K562 (cell line): ENCODE data around the gene TSTD1. TPM values are rescaled to one million over a fixed set of nuclear protein-coding genes. Genes with fewer than 3 reads are reported as not detected.
A peak's percentile ranks its signal among the peaks of the same experiment; 100 is the strongest.

Experiments used
- ATAC-seq: fragments of 200-7000 bp; cut with Tn5 transposase; 3 replicates; pipeline ENCODE4 v1.9.1; 2020; ENCODE audit warnings: moderate library complexity
- BruUV-seq: library from RNA; stranded (reverse); fragments of 400-500 nt; replicated peaks from 2 replicates; lab custom pipeline; 2021; lab: Mats Ljungman, UMichigan
- CTCF ChIA-PET: fragments of 300-600 bp; formaldehyde crosslinking; extraction: SDS; loops from one replicate; lab custom pipeline; 2021; ENCODE audit warnings: low intra/inter-chr PET ratio; lab: Yijun Ruan, JAX
- POLR2A ChIA-PET: fragments of 300-600, 350-650 bp; sonication (Branson Sonifier 250); formaldehyde crosslinking; extraction: SDS; loops from one replicate; lab custom pipeline; 2021; ENCODE audit warnings: antibody characterized with exemption, inconsistent platforms; lab: Yijun Ruan, JAX
- DNase-seq, 4 experiments: peaks; one replicate each; pipeline versions ENCODE4 v3.0.0 to v3.0.0-alpha.2; 2011 to 2018; ENCODE audit warnings: low spot score in 3 of 4, mixed read lengths in 3 of 4; ENCODE audit errors: extremely low read depth in 1 of 4
- FAIRE-seq: peaks from 2 replicates; lab custom pipeline; 2011; peaks lifted over from hg19 to GRCh38; lab: Jason Lieb, UNC
- H2AFZ ChIP-seq: 2 replicates; pipeline ENCODE4 v1.6.0; 2011; ENCODE audit warnings: low read depth, low read length, control low read depth, inconsistent platforms
- H3K27ac ChIP-seq: fragments of 200-600 bp; 3 replicates; pipeline ENCODE4 v1.8.0; 2011; ENCODE audit warnings: low read depth, mild to moderate bottlenecking, control low read depth, inconsistent platforms, low read length, moderate library complexity, mixed read lengths; ENCODE audit errors: extremely low read depth
- H3K27me3 ChIP-seq, 2 experiments: fragments of 300-600 bp in 1 of 2; 2 replicates in 1 of 2; 3 replicates in 1 of 2; pipeline versions ENCODE4 v1.6.0 to v1.8.0; 2011; ENCODE audit warnings: inconsistent platforms in 2 of 2, low read length in 2 of 2, mild to moderate bottlenecking in 1 of 2, mixed read lengths in 1 of 2, moderate library complexity in 1 of 2; ENCODE audit not compliant: control insufficient read depth in 2 of 2, insufficient read depth in 2 of 2
- H3K36me3 ChIP-seq: fragments of 300-600 bp; 3 replicates; pipeline ENCODE4 v1.8.0; 2011; ENCODE audit warnings: mild to moderate bottlenecking, low read length, inconsistent platforms; ENCODE audit not compliant: control insufficient read depth, insufficient read depth
- H3K4me1 ChIP-seq, 2 experiments: fragments of 200-600 bp in 1 of 2; replicated peaks in 1 of 2; 2 replicates in 1 of 2; 3 replicates in 1 of 2; pipeline versions ENCODE4 v1.5.1 to v1.8.0; 2011; ENCODE audit warnings: inconsistent platforms in 2 of 2, low read length in 2 of 2, mild to moderate bottlenecking in 1 of 2, mixed read lengths in 1 of 2, moderate library complexity in 1 of 2; ENCODE audit not compliant: control insufficient read depth in 2 of 2, insufficient read depth in 2 of 2
- H3K4me2 ChIP-seq: 2 replicates; pipeline ENCODE4 v1.6.1; 2011; ENCODE audit warnings: low read length, control low read depth, inconsistent platforms, mixed read lengths; ENCODE audit not compliant: insufficient read depth
- H3K4me3 ChIP-seq: fragments of 200-600 bp; sonication (generic), shearing (Covaris generic); 2 replicates; pipeline ENCODE4 v1.5.1; 2016; ENCODE audit warnings: control low read depth, inconsistent platforms
- H3K79me2 ChIP-seq: fragments of 200-600 bp; 3 replicates; pipeline ENCODE4 v1.8.0; 2011; ENCODE audit warnings: low read length, inconsistent platforms; ENCODE audit not compliant: control insufficient read depth, insufficient read depth
- H3K9ac ChIP-seq, 2 experiments: 2 replicates each; pipeline versions ENCODE4 v1.6.0 to v1.6.1; 2011; ENCODE audit warnings: low read depth in 2 of 2, low read length in 2 of 2, control low read depth in 1 of 2, inconsistent platforms in 1 of 2, mild to moderate bottlenecking in 1 of 2, mixed read lengths in 1 of 2; ENCODE audit not compliant: insufficient read depth in 1 of 2
- H3K9me1 ChIP-seq: one replicate; pipeline ENCODE4 v1.6.0; 2011; ENCODE audit warnings: inconsistent platforms, mild to moderate bottlenecking, low read length, moderate library complexity; ENCODE audit not compliant: control insufficient read depth, insufficient read depth
- H3K9me3 ChIP-seq: replicated peaks from 2 replicates; pipeline ENCODE4 v1.5.1; 2011; ENCODE audit warnings: low read depth, low read length, inconsistent platforms; ENCODE audit not compliant: control insufficient read depth, insufficient read depth
- H4K20me1 ChIP-seq: replicated peaks from 2 replicates; pipeline ENCODE4 v1.6.1; 2011; ENCODE audit warnings: low read length, inconsistent platforms, mixed read lengths; ENCODE audit not compliant: control insufficient read depth, insufficient read depth
- ARID1B ChIP-seq: fragments of 450-650 bp; IDR thresholded peaks from 2 replicates; pipeline ENCODE4 v1.6.1; 2016; ENCODE audit warnings: antibody characterized with exemption, mild to moderate bottlenecking, inconsistent platforms
- ATF7 ChIP-seq: fragments of 450-650 bp; IDR thresholded peaks from 2 replicates; pipeline ENCODE4 v1.7.1; 2014; ENCODE audit warnings: mild to moderate bottlenecking, moderate library complexity
- CBFA2T3 ChIP-seq: fragments of 450-650 bp; IDR thresholded peaks from 2 replicates; pipeline ENCODE4 v1.6.1; 2017
- EGR1 ChIP-seq: fragments of 450-650 bp; conservative IDR thresholded peaks from 2 replicates; pipeline ENCODE4 v1.6.1; 2017; ENCODE audit warnings: mild to moderate bottlenecking
- ELF1 ChIP-seq: fragments of 200-800 bp; sonication (Bioruptor generic); IDR thresholded peaks from 2 replicates; pipeline ENCODE4 v1.6.1; 2016; ENCODE audit warnings: missing genetic modification characterization, missing compliant biosample characterization
- EWSR1 ChIP-seq: fragments of 450-650 bp; IDR thresholded peaks from 2 replicates; pipeline ENCODE4 v1.6.1; 2018; ENCODE audit warnings: borderline replicate concordance, mild to moderate bottlenecking, low read depth, moderate library complexity; ENCODE audit not compliant: partially characterized antibody
- FOXK1 ChIP-seq: sonication (generic); formaldehyde crosslinking; IDR thresholded peaks from 2 replicates; pipeline ENCODE4 v1.8.0; 2022; ENCODE audit warnings: missing genetic modification reagents, mild to moderate bottlenecking, borderline replicate concordance
- GATAD2A ChIP-seq: fragments of 450-650 bp; IDR thresholded peaks from 2 replicates; pipeline ENCODE4 v1.6.1; 2017
- ILK ChIP-seq: fragments of 450-650 bp; IDR thresholded peaks from 2 replicates; pipeline ENCODE4 v1.6.1; 2016; ENCODE audit warnings: missing genetic modification characterization, low read depth, mild to moderate bottlenecking, missing compliant biosample characterization, moderate library complexity, borderline replicate concordance
- JUND ChIP-seq, 2 experiments: IDR thresholded peaks; 2 replicates in 1 of 2; 3 replicates in 1 of 2; pipeline ENCODE4 v1.6.1; 2011; ENCODE audit warnings: borderline replicate concordance in 2 of 2, low read depth in 2 of 2, low read length in 2 of 2, improper control_type of control experiment in 1 of 2, missing biosample characterization in 1 of 2, missing genetic modification characterization in 1 of 2, missing genetic modification reagents in 1 of 2
- NCOA4 ChIP-seq: fragments of 450-650 bp; IDR thresholded peaks from 2 replicates; pipeline ENCODE4 v1.6.1; 2018; ENCODE audit warnings: mild to moderate bottlenecking; ENCODE audit not compliant: partially characterized antibody
- NELFE ChIP-seq: IDR thresholded peaks from 2 replicates; pipeline ENCODE4 v1.6.1; 2011; ENCODE audit warnings: mild to moderate bottlenecking; ENCODE audit not compliant: insufficient read depth, insufficient read length
- NFE2L1 ChIP-seq: fragments of 450-650 bp; IDR thresholded peaks from 2 replicates; pipeline ENCODE4 v1.6.1; 2016; ENCODE audit warnings: missing genetic modification characterization, low read depth, mild to moderate bottlenecking, missing compliant biosample characterization, moderate library complexity, borderline replicate concordance
- PBX2 ChIP-seq, 2 experiments: IDR thresholded peaks in 1 of 2; conservative IDR thresholded peaks in 1 of 2; 2 replicates each; pipeline ENCODE4 v1.6.1; 2016; ENCODE audit warnings: low read depth in 2 of 2, mild to moderate bottlenecking in 1 of 2, missing compliant biosample characterization in 1 of 2, missing genetic modification characterization in 1 of 2, moderate library complexity in 1 of 2
- TAL1 ChIP-seq: fragments of 450-650 bp; IDR thresholded peaks from 2 replicates; pipeline ENCODE4 v1.6.1; 2016; ENCODE audit warnings: mild to moderate bottlenecking
- TCF3 ChIP-seq: sonication (generic); formaldehyde crosslinking; IDR thresholded peaks from 2 replicates; pipeline ENCODE4 v1.4.0; 2020; ENCODE audit warnings: mild to moderate bottlenecking, missing genetic modification reagents
- ZBTB8A ChIP-seq: fragments of 450-650 bp; IDR thresholded peaks from 2 replicates; pipeline ENCODE4 v1.6.1; 2018; ENCODE audit warnings: mild to moderate bottlenecking, moderate library complexity; ENCODE audit not compliant: partially characterized antibody
- ZNF175 ChIP-seq: fragments of 200-800 bp; sonication (Bioruptor generic); IDR thresholded peaks from 2 replicates; pipeline ENCODE4 v1.6.1; 2016; ENCODE audit warnings: low read depth, mild to moderate bottlenecking, missing genetic modification characterization, missing compliant biosample characterization
- ZNF41 ChIP-seq: fragments of 250-450 bp; sonication (Bioruptor Pico); conservative IDR thresholded peaks from 2 replicates; pipeline ENCODE4 v1.4.0; 2020; ENCODE audit warnings: mild to moderate bottlenecking
- WGBS: fragments of 100-300 bp; shearing (Covaris generic); methylation state at CpG from one replicate; pipeline ENCODE4 v1.1.6; 2016; ENCODE audit warnings: low coverage, mixed read lengths; ENCODE audit not compliant: insufficient coverage; ENCODE audit errors: missing lambda C conversion rate; 5-methylcytosine and 5-hydroxymethylcytosine counted together
- in situ Hi-C: fragments of 300-500 bp; cut with MboI; formaldehyde crosslinking; loops from 4 replicates; pipeline ENCODE4 v1.15.0; 2018; ENCODE audit warnings: inconsistent platforms, mixed read lengths
- intact Hi-C: fragments of 100-400 bp; cut with micrococcal nuclease; formaldehyde crosslinking; loops from 2 replicates; pipeline ENCODE4 v1.14.2; 2022
- polyA plus RNA-seq, 8 experiments: library from polyadenylated mRNA; depleted of rRNA in 4 of 8; stranded (reverse) in 5 of 8; unstranded in 3 of 8; fragments of >200 nt; fragmentation: Nextera tagmentation in 2 of 8; fragmentation: Illumina TruSeq in 1 of 8; extraction: Ambion mirVana in 2 of 8; extraction: Trizol in 1 of 8; gene quantifications; 2 replicates each; pipeline versions ENCODE4 v1.2.1 to v1.2.3, GENCODE V29; 2011 to 2014; ENCODE audit warnings: inconsistent platforms in 1 of 8, missing spikeins in 1 of 8
- total RNA-seq, 7 experiments: library from RNA; depleted of rRNA in 6 of 7; stranded (reverse); fragments of >200 nt in 6 of 7; fragmentation: Illumina TruSeq in 2 of 7; extraction: Trizol in 2 of 7; gene quantifications; 2 replicates each; pipeline versions ENCODE4 v1.2.1 to v1.2.3, GENCODE V29; 2011 to 2021; ENCODE audit warnings: low replicate concordance in 1 of 7
- TF ChIP-seq, protein P1 (sequence below), 2 experiments: fragments of 450-650 bp in 1 of 2; sonication (generic) in 1 of 2; formaldehyde crosslinking in 1 of 2; IDR thresholded peaks in 1 of 2; conservative IDR thresholded peaks in 1 of 2; 2 replicates each; pipeline versions ENCODE4 v1.6.1 to v1.8.1; 2016 to 2023; ENCODE audit warnings: mild to moderate bottlenecking in 2 of 2, moderate library complexity in 2 of 2, inconsistent platforms in 1 of 2, missing genetic modification reagents in 1 of 2

TSTD1 gene
- total and polyA plus RNA-seq, 9 of the 15 experiments (the other 6 are each of a cell fraction or from before 2014, with no cell fraction given) = 0.23 to 0.53 TPM; not detected in 7

- FAIRE-seq (no peak), ATAC-seq (peak; percentile 68), DNase-seq (peak in 2 of 4 experiments; percentile 47 to 57)
- no TSS peak for BruUV-seq
- CTCF ChIA-PET = no interaction called here
- POLR2A ChIA-PET = interaction anchor here (0.8 to 1.4 kb wide), 2 partner anchors 13 to 23 kb away, joined by 3 to 5 read pairs; partner anchors contain the start of gene F11R
- H3K4me1 ChIP-seq = peaks cover 3 to 13% of the 10 kb centered on the region in 2 experiments
- no peak overlapping the region for H3K4me2 ChIP-seq
- H4K20me1 ChIP-seq = no peaks in the 10 kb centered on the region
- intact Hi-C loops = no loop called here
- H3K9me3 ChIP-seq = no peaks in the 10 kb centered on the region
- no peak overlapping the region for H3K4me3 ChIP-seq
- no peaks in the 10 kb centered on the region for H3K27me3 ChIP-seq
- no peak overlapping the region for H2AFZ ChIP-seq
- no peak overlapping the region for H3K9ac ChIP-seq
- no peaks in the 10 kb centered on the region for H3K79me2 ChIP-seq
- H3K27ac ChIP-seq = no peak overlapping the region
- in situ Hi-C loops = no loop called here
- 28% methylated on average over 3 of the region's 3 CpGs for WGBS
- H3K9me1 ChIP-seq = no peaks in the 10 kb centered on the region
- peaks cover 5% of the 10 kb centered on the region; the same call in 1 of the 3 replicates for H3K36me3 ChIP-seq
- peak; percentile 73 for TF ChIP-seq ARID1B
- TF ChIP-seq EWSR1 = no peak
- TF ChIP-seq, protein P1, sequence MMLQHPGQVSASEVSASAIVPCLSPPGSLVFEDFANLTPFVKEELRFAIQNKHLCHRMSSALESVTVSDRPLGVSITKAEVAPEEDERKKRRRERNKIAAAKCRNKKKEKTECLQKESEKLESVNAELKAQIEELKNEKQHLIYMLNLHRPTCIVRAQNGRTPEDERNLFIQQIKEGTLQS (IDR thresholded peaks at IDR 0.05) = peak; percentile 91
- TF ChIP-seq, protein P1 (CRISPR knock-in tag; conservative IDR thresholded peaks at IDR 0.05) = no peak
- 0 out of 2 replicates have a peak, but pooled peaks have one; percentile 26 for TF ChIP-seq EGR1
- no peak for TF ChIP-seq ZNF41 (CRISPR knock-in tag)
- no peak for TF ChIP-seq ZBTB8A
- peak; percentile 57 for TF ChIP-seq TCF3 (CRISPR knock-in tag)
- TF ChIP-seq CBFA2T3 = peak; percentile 62
- no peak for TF ChIP-seq ZNF175 (CRISPR knock-in tag)
- no peak for TF ChIP-seq GATAD2A
- no peak for TF ChIP-seq NCOA4
- peak; percentile 45 for TF ChIP-seq TAL1
- no peak for TF ChIP-seq FOXK1 (CRISPR knock-in tag)
- TF ChIP-seq ELF1 = no peak
- no peak for TF ChIP-seq ILK
- TF ChIP-seq NELFE = no peak
- TF ChIP-seq PBX2 (CRISPR knock-in tag; IDR thresholded peaks at IDR 0.05; ENCODE audit: low read depth) = no peak
- no peak for TF ChIP-seq PBX2 (tag; conservative IDR thresholded peaks at IDR 0.05; ENCODE audit: low read depth)
- TF ChIP-seq NFE2L1 (tag) = no peak
- TF ChIP-seq JUND (IDR thresholded peaks at IDR 0.05; ENCODE audit: borderline replicate concordance, low read depth, low read length) = peak; percentile 70
- TF ChIP-seq JUND (tag; IDR thresholded peaks at IDR 0.05; ENCODE audit: borderline replicate concordance, low read depth, low read length) = peak; percentile 35; the same call in 1 of the 3 replicates
- peak; percentile 46; the same call in 1 of the 2 replicates for TF ChIP-seq ATF7
These were observed 5.0 kb downstream of the TSTD1 start for GRCh38 chr1:161033751-161034150.
